ENCODE measurements around the gene ADK. TPM values are rescaled to one million over a fixed set of nuclear protein-coding genes. Genes with fewer than 3 reads are reported as not detected.

ADK gene
- total RNA-seq, 1 donor from 2014 or later: 46.1 TPM

DNA sequence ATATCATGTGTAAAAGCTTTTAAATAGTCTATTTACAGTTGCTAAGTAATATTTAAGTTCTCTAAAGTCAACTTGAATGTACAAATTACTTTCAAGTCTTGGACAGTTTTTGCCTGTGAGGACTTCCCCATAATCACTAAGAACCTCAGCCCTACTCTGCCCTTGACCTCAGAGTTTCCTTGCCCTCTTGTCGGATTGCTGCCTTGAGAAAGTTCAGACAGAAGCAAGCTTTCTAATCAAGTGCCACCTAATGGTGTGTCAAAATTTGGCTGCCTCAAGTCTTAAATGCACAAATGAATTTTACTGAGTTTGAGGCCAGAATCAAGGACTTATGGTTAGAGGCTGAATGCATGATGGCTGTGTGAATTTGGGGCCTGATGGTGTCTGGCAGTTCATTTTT is 587.0 kb downstream of the ADK start:
- ATAC-seq (ENCODE audit: low read depth) (no peak), DNase-seq (no peak)
- CTCF ChIA-PET: interaction anchor here (0.6 to 3.9 kb wide), 3 partner anchors 18 to 318 kb away, joined by 3 to 39 read pairs (median 4); no protein-coding TSS in a partner anchor
- Mint-ChIP-seq H3K27ac (no peak overlapping the region), H3K9me3 (no peaks in the 10 kb centered on the region), H3K4me3 (no peak overlapping the region), H3K36me3 (ENCODE audit: low read depth) (no peaks in the 10 kb centered on the region), H3K27me3 (no peaks in the 10 kb centered on the region), H3K4me1 (peaks cover 26% of the 10 kb centered on the region)
- intact Hi-C loops (cut with micrococcal nuclease): loop anchor here (2.0 kb wide), 1 partner anchor 363 kb away; no protein-coding TSS in a partner anchor
- POLR2A ChIA-PET: interaction anchor here (0.6 kb wide), 1 partner anchor 88 kb away, joined by 5 read pairs; no protein-coding TSS in a partner anchor
- TF ChIP-seq, protein P1, sequence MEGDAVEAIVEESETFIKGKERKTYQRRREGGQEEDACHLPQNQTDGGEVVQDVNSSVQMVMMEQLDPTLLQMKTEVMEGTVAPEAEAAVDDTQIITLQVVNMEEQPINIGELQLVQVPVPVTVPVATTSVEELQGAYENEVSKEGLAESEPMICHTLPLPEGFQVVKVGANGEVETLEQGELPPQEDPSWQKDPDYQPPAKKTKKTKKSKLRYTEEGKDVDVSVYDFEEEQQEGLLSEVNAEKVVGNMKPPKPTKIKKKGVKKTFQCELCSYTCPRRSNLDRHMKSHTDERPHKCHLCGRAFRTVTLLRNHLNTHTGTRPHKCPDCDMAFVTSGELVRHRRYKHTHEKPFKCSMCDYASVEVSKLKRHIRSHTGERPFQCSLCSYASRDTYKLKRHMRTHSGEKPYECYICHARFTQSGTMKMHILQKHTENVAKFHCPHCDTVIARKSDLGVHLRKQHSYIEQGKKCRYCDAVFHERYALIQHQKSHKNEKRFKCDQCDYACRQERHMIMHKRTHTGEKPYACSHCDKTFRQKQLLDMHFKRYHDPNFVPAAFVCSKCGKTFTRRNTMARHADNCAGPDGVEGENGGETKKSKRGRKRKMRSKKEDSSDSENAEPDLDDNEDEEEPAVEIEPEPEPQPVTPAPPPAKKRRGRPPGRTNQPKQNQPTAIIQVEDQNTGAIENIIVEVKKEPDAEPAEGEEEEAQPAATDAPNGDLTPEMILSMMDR (IDR thresholded peaks at IDR 0.05): no peak

DNA sequence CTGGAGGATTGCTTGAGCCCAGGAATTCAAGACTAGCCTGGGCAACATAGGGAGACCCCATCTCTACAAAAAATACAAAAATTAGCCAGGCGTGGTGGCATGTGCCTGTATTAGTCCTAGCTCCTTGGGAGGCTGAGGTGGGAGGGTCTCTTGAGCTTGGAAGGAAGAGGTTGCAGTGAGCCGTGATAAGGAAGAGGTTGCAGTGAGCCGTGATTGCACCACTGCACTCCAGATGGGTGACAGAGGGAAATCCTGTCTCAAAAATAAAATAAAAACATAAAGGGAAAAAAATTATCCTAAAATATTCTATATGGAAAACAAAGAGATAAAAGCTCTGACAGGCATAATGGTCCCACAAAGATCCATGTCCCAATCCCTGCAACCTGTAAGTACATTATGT is 587.5 kb downstream of the ADK start:
- POLR2A ChIA-PET: no interaction called here
- Mint-ChIP-seq H3K4me3 (no peak overlapping the region), H3K27me3 (no peaks in the 10 kb centered on the region), H3K36me3 (ENCODE audit: low read depth) (no peaks in the 10 kb centered on the region), H3K9me3 (no peaks in the 10 kb centered on the region), H3K27ac (no peak overlapping the region), H3K4me1 (peaks cover 26% of the 10 kb centered on the region)
- intact Hi-C loops (cut with micrococcal nuclease): loop anchor here (2.0 kb wide), 1 partner anchor 362 kb away; no protein-coding TSS in a partner anchor
- DNase-seq: no peak
- TF ChIP-seq, protein P1 (IDR thresholded peaks at IDR 0.05): no peak
- CTCF ChIA-PET: interaction anchor here (0.6 to 3.9 kb wide), 3 partner anchors 18 to 319 kb away, joined by 3 to 39 read pairs (median 4); no protein-coding TSS in a partner anchor
- no peak for ATAC-seq (ENCODE audit: low read depth)

DNA sequence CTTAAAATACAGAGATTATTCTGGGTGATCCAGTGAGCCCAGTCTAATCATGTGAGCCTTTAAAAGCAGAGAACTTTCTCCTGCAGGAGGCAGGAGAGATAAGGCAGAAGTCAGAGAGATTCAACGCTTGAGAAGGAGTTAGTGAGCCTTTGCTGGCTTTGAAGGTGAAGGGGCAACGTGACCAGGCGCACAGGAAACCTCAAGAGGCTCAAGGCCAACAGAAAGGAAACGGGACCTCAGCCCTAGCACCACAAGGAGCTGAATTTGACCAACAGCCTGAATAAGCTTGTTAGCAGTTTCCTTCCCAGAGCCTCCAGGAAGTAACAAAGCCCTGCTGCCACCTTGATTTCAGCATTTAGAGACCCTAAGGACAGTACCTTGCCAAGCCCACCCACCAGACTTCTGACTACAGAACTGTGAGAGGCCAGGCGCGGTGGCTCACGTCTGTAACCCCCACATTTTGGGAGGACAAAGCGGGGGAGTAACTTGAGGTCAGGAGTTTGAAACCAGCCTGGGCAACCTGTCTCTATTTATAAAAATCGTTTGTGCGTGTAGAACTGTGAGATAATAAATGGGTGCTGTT is 588.1 kb downstream of the ADK start:
- Mint-ChIP-seq H3K27me3 (no peaks in the 10 kb centered on the region), H3K4me1 (peaks cover 26% of the 10 kb centered on the region), H3K4me3 (peak overlapping the region; percentile 15), H3K27ac (peak overlapping the region; percentile 67), H3K36me3 (ENCODE audit: low read depth) (no peaks in the 10 kb centered on the region), H3K9me3 (no peaks in the 10 kb centered on the region)
- ATAC-seq (ENCODE audit: low read depth) (peak; percentile 68), DNase-seq (no peak)
- intact Hi-C loops (cut with micrococcal nuclease): loop anchor here (1.0 to 2.0 kb wide), 2 partner anchors 280 to 362 kb away; no protein-coding TSS in a partner anchor
- TF ChIP-seq, protein P1 (IDR thresholded peaks at IDR 0.05): no peak
- ChIA-PET POLR2A (no interaction called here), CTCF (interaction anchor here (1.5 to 3.9 kb wide), 2 partner anchors 281 to 319 kb away, joined by 4 to 39 read pairs; no protein-coding TSS in a partner anchor)

DNA sequence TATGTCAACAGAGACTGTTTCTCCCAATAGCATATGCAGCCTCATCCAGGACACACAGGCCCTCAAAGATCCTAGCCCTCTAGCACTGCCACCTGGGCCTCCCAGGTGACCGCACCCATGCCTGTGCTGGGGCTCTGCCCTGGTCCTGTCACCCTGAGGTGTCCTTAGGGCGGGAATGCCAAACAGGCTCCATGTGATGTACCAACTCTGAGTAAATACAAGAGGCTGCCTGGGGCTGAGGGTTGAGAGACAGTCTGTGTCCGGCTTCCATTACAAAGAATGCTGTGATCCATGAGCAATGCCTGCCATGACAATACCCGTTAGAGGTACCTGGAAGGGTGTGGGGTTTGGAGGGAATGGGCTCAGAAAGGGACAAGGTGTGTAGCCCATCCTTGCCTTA is 592.4 kb downstream of the ADK start:
- Mint-ChIP-seq H3K9me3 (no peaks in the 10 kb centered on the region), H3K27me3 (no peaks in the 10 kb centered on the region), H3K4me1 (peaks cover 19% of the 10 kb centered on the region), H3K36me3 (ENCODE audit: low read depth) (no peaks in the 10 kb centered on the region), H3K27ac (no peak overlapping the region), H3K4me3 (no peak overlapping the region)
- intact Hi-C loops (cut with micrococcal nuclease): no loop called here
- TF ChIP-seq, protein P1 (IDR thresholded peaks at IDR 0.05): no peak
- CTCF ChIA-PET: no interaction called here
- no peak for ATAC-seq (ENCODE audit: low read depth)
- POLR2A ChIA-PET: no interaction called here
- no peak for DNase-seq

DNA sequence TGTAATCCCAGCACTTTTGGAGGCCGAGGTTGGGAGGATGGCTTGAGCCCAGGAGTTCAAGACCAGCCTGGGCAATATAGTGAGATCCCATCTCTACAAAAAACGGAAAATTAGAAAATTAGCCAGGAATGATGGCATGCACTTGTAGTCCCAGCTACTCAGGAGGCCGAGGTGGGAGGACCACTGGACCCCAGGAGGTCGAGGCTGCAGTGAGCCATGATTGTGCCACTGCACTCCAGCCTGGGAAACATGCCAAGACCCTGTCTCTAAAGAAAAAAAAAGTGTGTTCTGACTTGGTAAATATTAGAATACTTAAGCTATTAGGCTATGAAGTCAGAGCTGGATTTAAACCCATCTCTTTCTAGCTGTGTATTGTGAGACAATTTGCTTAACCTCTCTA is 594.4 kb downstream of the ADK start:
- no peak for ATAC-seq (ENCODE audit: low read depth)
- ChIA-PET CTCF (no interaction called here), POLR2A (no interaction called here)
- H3K27me3 Mint-ChIP-seq: no peaks in the 10 kb centered on the region
- no peak for DNase-seq
- H3K4me1 Mint-ChIP-seq: peaks cover 1% of the 10 kb centered on the region
- intact Hi-C loops (cut with micrococcal nuclease): no loop called here
- no peaks in the 10 kb centered on the region for H3K36me3 Mint-ChIP-seq (ENCODE audit: low read depth)
- H3K27ac Mint-ChIP-seq: no peak overlapping the region
- H3K4me3 Mint-ChIP-seq: no peak overlapping the region
- H3K9me3 Mint-ChIP-seq: no peaks in the 10 kb centered on the region
- TF ChIP-seq, protein P1 (IDR thresholded peaks at IDR 0.05): no peak

All from activated B cell treated with CpG ODN at 0.5 μM for 24 hours (primary cell).